ENCODE results near the gene LARGE2. TPM values are rescaled to one million over a fixed set of nuclear protein-coding genes. Genes with fewer than 3 reads are reported as not detected.

The LARGE2 gene
- total RNA-seq, 4 donors from 2014 or later: 0.24 to 0.37 TPM; not detected in 2

DNA sequence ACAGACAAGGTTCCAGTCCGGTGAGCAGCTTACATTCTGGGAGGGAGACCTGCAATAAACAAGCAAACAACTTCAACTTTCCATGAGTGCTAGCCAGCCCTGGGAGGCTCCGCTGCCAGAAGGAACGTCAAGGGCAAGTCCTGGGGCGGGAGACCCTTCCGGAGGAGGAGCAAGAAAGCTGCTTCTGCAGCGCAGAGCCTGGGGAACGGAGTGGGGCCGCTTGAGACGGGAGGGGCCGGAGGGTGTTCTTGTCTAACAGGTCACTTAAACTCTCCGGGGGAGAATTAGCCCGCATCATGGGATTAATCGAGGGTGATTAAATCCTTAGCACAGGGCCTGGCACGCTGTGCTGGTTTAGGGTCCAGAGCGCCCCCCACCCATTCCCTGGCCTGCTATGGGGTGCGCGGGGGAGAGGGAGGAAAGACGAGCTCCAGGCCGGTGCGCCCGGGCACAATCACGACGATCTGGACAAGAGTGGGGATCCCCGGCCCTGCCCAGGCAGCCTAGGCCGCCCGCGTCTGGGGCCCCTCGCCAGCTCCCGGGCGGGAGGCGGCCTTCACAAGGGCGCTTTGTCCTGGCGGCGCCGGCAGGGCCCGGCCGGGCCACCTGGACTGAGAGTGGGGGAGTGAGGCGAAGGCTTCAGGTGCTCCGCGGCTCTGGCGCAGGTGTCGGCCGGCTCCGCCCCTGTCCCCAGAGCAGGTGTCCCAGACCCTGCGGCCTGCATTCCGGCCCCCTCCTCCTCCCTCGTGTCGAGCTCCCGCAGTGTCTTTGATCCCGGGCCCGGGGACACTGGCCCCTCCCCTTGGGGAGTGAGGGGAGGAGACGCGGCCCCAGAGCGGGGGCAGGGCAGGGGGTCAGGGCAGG, 663 bp upstream of the LARGE2 start:
- DNase-seq (ENCODE audit: low spot score) (no peak), ATAC-seq (ENCODE audit: low FRiP score) (no peak)
- no peak for TF ChIP-seq CTCF (IDR thresholded peaks at IDR 0.05)

GRCh38 chr11:45924036-45924915, 1.8 kb downstream of the LARGE2 start:
- ATAC-seq (ENCODE audit: low FRiP score) (no peak), DNase-seq (ENCODE audit: low spot score) (no peak)
- TF ChIP-seq CTCF (IDR thresholded peaks at IDR 0.05): no peak

DNA sequence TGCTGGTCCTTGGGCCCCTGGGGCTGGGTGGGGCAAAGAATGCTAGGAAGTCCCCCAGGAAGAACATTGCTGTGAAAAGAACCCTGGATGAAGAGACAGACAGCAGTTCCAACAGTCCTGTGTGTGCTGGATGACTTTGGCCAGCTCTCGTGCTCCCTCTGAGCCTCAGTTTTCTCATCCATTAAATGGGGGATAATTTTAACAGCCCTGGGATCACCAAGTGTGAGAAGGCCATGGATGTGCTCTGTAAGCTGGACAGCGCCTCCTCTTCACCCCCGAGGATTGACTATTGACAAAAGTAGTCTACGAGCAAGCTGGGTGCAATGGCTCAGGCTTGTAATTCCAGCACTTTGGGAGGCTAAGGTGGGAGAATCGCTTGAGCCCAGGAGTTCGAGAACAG, 2.5 kb downstream of the LARGE2 start:
- TF ChIP-seq CTCF (IDR thresholded peaks at IDR 0.05): no peak
- DNase-seq (ENCODE audit: low spot score) (no peak), ATAC-seq (ENCODE audit: low FRiP score) (no peak)

GRCh38 chr11:45925550-45925949, 3.1 kb downstream of the LARGE2 start:
- TF ChIP-seq CTCF (IDR thresholded peaks at IDR 0.05): no peak
- DNase-seq (ENCODE audit: low spot score) (no peak), ATAC-seq (ENCODE audit: low FRiP score) (no peak)

DNA sequence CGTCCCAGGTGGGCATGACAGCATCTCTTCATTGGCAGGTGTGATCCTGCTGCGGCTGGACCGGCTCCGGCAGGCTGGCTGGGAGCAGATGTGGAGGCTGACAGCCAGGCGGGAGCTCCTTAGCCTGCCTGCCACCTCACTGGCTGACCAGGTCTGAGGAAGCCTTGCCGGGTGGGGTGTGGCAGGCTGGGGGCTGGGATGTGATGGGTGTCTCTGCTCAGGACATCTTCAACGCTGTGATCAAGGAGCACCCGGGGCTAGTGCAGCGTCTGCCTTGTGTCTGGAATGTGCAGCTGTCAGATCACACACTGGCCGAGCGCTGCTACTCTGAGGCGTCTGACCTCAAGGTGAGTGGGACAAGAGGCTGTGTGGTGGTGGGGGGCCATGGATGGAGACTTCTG, 3.5 kb downstream of the LARGE2 start:
- DNase-seq (ENCODE audit: low spot score) (no peak), ATAC-seq (ENCODE audit: low FRiP score) (no peak)

More for the DNA sequence above, 3.5 kb downstream of the LARGE2 start:
- TF ChIP-seq CTCF (IDR thresholded peaks at IDR 0.05): no peak

All from omental fat pad (tissue), 4 donors.